Measurements from ENCODE around the gene THAP5. TPM values are rescaled to one million over a fixed set of nuclear protein-coding genes. Genes with fewer than 3 reads are reported as not detected.

The THAP5 gene
- polyA plus RNA-seq, 1 of the 3 experiments (the other 2 are of a cell fraction) = 4.2 TPM

DNA sequence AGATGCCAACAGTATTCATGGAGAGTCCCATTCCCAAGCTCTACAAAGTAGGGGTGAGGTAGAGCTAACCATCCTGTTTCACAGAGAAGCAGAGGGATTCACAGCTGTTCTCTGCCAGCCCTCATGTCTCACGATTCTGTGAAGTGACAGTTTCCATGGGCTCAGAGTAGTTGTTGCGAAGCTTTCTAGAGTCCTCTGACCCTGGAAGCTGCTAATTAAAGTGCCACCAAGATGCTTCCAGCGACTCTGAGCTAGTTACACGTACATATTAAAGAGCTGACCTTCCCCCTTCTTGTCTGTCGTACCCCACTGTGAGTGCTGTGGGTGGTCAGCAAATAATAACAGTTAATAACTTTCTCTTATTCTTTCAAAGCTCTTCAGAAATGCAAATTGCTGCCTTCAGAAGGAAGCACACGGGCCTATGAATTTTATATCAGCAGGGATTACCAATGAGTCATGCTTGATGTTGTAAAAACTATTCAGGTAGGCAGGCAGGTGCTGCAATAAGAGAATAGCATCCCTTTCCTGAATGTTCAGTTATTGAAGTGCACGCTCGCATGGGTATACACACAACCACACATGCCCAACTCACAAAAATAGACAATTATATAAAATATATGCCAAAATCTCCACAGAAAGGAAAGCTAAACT, 34.3 kb upstream of the THAP5 start:
- 49% methylated on average over 8 of the region's 8 CpGs for WGBS (ENCODE audit: low lambda C conversion rate)
- Histone ChIP-seq H3K9me2 (no peaks in the 10 kb centered on the region), H3K27ac (ENCODE audit: low read depth in 2 of 2, low read length in 1 of 2) (no peak overlapping the region), H3K4me2 (no peak overlapping the region), H3F3A (replicated peaks; ENCODE audit: insufficient read depth) (no peaks in the 10 kb centered on the region), H3K9me3 (no peaks in the 10 kb centered on the region), H3K36me3 (replicated peaks in 1 of 2; ENCODE audit: control insufficient read depth in 1 of 2, insufficient read depth in 2 of 2, low read length in 1 of 2) (no peaks in the 10 kb centered on the region), H3K9ac (no peak overlapping the region), H3K79me2 (ENCODE audit: insufficient read depth) (no peaks in the 10 kb centered on the region), H3K27me3 (ENCODE audit: insufficient read depth) (peaks cover 13% of the 10 kb centered on the region; the same call in 1 of the 2 replicates), H2AFZ (ENCODE audit: low read depth) (no peak overlapping the region), H4K20me1 (ENCODE audit: insufficient read depth) (no peaks in the 10 kb centered on the region), H3K4me3 (ENCODE audit: low read depth in 2 of 2, low read length in 1 of 2) (no peak overlapping the region), H3K4me1 (ENCODE audit: control insufficient read depth in 1 of 2, insufficient read depth in 2 of 2, low read depth in 1 of 2, low read length in 1 of 2) (no peaks in the 10 kb centered on the region)
- no peak for DNase-seq
- POLR2A ChIA-PET = no interaction called here
- CTCF ChIA-PET = interaction anchor here (1.0 to 3.8 kb wide), 5 partner anchors 10 to 202 kb away, joined by 3 to 31 read pairs (median 4); no protein-coding TSS in a partner anchor
- TF ChIP-seq, protein P1, sequence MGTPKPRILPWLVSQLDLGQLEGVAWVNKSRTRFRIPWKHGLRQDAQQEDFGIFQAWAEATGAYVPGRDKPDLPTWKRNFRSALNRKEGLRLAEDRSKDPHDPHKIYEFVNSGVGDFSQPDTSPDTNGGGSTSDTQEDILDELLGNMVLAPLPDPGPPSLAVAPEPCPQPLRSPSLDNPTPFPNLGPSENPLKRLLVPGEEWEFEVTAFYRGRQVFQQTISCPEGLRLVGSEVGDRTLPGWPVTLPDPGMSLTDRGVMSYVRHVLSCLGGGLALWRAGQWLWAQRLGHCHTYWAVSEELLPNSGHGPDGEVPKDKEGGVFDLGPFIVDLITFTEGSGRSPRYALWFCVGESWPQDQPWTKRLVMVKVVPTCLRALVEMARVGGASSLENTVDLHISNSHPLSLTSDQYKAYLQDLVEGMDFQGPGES (IDR thresholded peaks at IDR 0.05; ENCODE audit: low read depth, low read length) = no peak
- TF ChIP-seq, protein P2, sequence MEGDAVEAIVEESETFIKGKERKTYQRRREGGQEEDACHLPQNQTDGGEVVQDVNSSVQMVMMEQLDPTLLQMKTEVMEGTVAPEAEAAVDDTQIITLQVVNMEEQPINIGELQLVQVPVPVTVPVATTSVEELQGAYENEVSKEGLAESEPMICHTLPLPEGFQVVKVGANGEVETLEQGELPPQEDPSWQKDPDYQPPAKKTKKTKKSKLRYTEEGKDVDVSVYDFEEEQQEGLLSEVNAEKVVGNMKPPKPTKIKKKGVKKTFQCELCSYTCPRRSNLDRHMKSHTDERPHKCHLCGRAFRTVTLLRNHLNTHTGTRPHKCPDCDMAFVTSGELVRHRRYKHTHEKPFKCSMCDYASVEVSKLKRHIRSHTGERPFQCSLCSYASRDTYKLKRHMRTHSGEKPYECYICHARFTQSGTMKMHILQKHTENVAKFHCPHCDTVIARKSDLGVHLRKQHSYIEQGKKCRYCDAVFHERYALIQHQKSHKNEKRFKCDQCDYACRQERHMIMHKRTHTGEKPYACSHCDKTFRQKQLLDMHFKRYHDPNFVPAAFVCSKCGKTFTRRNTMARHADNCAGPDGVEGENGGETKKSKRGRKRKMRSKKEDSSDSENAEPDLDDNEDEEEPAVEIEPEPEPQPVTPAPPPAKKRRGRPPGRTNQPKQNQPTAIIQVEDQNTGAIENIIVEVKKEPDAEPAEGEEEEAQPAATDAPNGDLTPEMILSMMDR (IDR thresholded peaks at IDR 0.05) = no peak
- TF ChIP-seq RXRA (IDR thresholded peaks at IDR 0.05; ENCODE audit: borderline replicate concordance, low read depth) = no peak
- TF ChIP-seq, protein P3, sequence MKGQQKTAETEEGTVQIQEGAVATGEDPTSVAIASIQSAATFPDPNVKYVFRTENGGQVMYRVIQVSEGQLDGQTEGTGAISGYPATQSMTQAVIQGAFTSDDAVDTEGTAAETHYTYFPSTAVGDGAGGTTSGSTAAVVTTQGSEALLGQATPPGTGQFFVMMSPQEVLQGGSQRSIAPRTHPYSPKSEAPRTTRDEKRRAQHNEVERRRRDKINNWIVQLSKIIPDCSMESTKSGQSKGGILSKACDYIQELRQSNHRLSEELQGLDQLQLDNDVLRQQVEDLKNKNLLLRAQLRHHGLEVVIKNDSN (IDR thresholded peaks at IDR 0.05; ENCODE audit: borderline replicate concordance, low read depth) = no peak
- TF ChIP-seq ELF1 (IDR thresholded peaks at IDR 0.05) = no peak
- no peak for TF ChIP-seq EP300 (IDR thresholded peaks at IDR 0.05; ENCODE audit: borderline replicate concordance in 1 of 2, low read depth in 1 of 2, low read length in 1 of 2)
- TF ChIP-seq SIN3A (IDR thresholded peaks at IDR 0.05; ENCODE audit: borderline replicate concordance, low read depth, low read length) = no peak
- TF ChIP-seq POLR2AphosphoS5 (IDR thresholded peaks at IDR 0.05; ENCODE audit: low read depth, low read length) = no peak
- TF ChIP-seq, protein P4, sequence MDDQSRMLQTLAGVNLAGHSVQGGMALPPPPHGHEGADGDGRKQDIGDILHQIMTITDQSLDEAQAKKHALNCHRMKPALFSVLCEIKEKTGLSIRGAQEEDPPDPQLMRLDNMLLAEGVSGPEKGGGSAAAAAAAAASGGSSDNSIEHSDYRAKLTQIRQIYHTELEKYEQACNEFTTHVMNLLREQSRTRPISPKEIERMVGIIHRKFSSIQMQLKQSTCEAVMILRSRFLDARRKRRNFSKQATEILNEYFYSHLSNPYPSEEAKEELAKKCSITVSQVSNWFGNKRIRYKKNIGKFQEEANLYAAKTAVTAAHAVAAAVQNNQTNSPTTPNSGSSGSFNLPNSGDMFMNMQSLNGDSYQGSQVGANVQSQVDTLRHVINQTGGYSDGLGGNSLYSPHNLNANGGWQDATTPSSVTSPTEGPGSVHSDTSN (IDR thresholded peaks at IDR 0.05) = no peak
- no peak for TF ChIP-seq MXI1 (IDR thresholded peaks at IDR 0.05; ENCODE audit: low read depth, low read length)
- TF ChIP-seq SMC3 (IDR thresholded peaks at IDR 0.05; ENCODE audit: low read depth, low read length) = no peak

- 15% methylated on average over 1 of the region's 1 CpG for WGBS (ENCODE audit: low lambda C conversion rate)
- no peak for TF ChIP-seq FOXJ3 (CRISPR knock-in tag; IDR thresholded peaks at IDR 0.05)
- H3K4me2 ChIP-seq = no peak overlapping the region
- H3K27me3 ChIP-seq (ENCODE audit: insufficient read depth) = peaks cover 18% of the 10 kb centered on the region; the same call in 1 of the 2 replicates
- CTCF ChIA-PET = interaction anchor here (0.8 to 1.1 kb wide), 2 partner anchors 11 to 14 kb away, joined by 3 read pairs; no protein-coding TSS in a partner anchor
- H3K27ac ChIP-seq (ENCODE audit: low read depth in 2 of 2, low read length in 1 of 2) = no peak overlapping the region
- POLR2A ChIA-PET = no interaction called here
- H3F3A ChIP-seq (replicated peaks; ENCODE audit: insufficient read depth) = no peaks in the 10 kb centered on the region
- no peaks in the 10 kb centered on the region for H3K36me3 ChIP-seq (replicated peaks in 1 of 2; ENCODE audit: control insufficient read depth in 1 of 2, insufficient read depth in 2 of 2, low read length in 1 of 2)
- no peaks in the 10 kb centered on the region for H3K9me2 ChIP-seq
- H3K79me2 ChIP-seq (ENCODE audit: insufficient read depth) = no peaks in the 10 kb centered on the region
- H3K9ac ChIP-seq = no peak overlapping the region
- H4K20me1 ChIP-seq (ENCODE audit: insufficient read depth) = no peaks in the 10 kb centered on the region
- no peaks in the 10 kb centered on the region for H3K4me1 ChIP-seq (ENCODE audit: control insufficient read depth in 1 of 2, insufficient read depth in 2 of 2, low read depth in 1 of 2, low read length in 1 of 2)
- no peak for DNase-seq
- H3K9me3 ChIP-seq = no peaks in the 10 kb centered on the region
- no peak overlapping the region for H3K4me3 ChIP-seq (ENCODE audit: low read depth in 2 of 2, low read length in 1 of 2)
- no peak overlapping the region for H2AFZ ChIP-seq (ENCODE audit: low read depth)
These were observed 30.9 kb upstream of the THAP5 start for GRCh38 chr7:108600399-108600798.
